ENCODE results near the gene AKAP6. TPM values are rescaled to one million over a fixed set of nuclear protein-coding genes. Genes with fewer than 3 reads are reported as not detected.

AKAP6 gene
- total and polyA plus RNA-seq, 10 of the 15 experiments (the other 5 are each of a cell fraction or from before 2014, with no cell fraction given) = 0.35 to 5.9 (median 2.2) TPM

GRCh38 chr14:32607399-32607798 lies 278.3 kb downstream of the AKAP6 start (continued):
- TF ChIP-seq, protein P1, sequence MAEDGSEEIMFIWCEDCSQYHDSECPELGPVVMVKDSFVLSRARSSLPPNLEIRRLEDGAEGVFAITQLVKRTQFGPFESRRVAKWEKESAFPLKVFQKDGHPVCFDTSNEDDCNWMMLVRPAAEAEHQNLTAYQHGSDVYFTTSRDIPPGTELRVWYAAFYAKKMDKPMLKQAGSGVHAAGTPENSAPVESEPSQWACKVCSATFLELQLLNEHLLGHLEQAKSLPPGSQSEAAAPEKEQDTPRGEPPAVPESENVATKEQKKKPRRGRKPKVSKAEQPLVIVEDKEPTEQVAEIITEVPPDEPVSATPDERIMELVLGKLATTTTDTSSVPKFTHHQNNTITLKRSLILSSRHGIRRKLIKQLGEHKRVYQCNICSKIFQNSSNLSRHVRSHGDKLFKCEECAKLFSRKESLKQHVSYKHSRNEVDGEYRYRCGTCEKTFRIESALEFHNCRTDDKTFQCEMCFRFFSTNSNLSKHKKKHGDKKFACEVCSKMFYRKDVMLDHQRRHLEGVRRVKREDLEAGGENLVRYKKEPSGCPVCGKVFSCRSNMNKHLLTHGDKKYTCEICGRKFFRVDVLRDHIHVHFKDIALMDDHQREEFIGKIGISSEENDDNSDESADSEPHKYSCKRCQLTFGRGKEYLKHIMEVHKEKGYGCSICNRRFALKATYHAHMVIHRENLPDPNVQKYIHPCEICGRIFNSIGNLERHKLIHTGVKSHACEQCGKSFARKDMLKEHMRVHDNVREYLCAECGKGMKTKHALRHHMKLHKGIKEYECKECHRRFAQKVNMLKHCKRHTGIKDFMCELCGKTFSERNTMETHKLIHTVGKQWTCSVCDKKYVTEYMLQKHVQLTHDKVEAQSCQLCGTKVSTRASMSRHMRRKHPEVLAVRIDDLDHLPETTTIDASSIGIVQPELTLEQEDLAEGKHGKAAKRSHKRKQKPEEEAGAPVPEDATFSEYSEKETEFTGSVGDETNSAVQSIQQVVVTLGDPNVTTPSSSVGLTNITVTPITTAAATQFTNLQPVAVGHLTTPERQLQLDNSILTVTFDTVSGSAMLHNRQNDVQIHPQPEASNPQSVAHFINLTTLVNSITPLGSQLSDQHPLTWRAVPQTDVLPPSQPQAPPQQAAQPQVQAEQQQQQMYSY (CRISPR knock-in tag; IDR thresholded peaks at IDR 0.05) = no peak
- no peak for TF ChIP-seq MXI1 (IDR thresholded peaks at IDR 0.05; ENCODE audit: low read depth, low read length)

GRCh38 chr14:32608857-32609256 lies 279.8 kb downstream of the AKAP6 start:
- WGBS (ENCODE audit: insufficient coverage, insufficient replicate concordance, low lambda C conversion rate, missing lambda C conversion rate) = 100% methylated on average over 1 of the region's 1 CpG
- SMC1A ChIA-PET (ENCODE audit: uncharacterized antibody, unreplicated experiment) = interaction anchor here (0.7 to 1.0 kb wide), 2 partner anchors 13 to 101 kb away, joined by 4 to 5 read pairs; no protein-coding TSS in a partner anchor
- in situ Hi-C loops (cut with MboI) = no loop called here
- TF ChIP-seq BCLAF1 (IDR thresholded peaks at IDR 0.05) (no peak), FOS (IDR thresholded peaks at IDR 0.05; ENCODE audit: borderline replicate concordance, extremely low read depth, insufficient read length) (no peak), STAT1 (conservative IDR thresholded peaks at IDR 0.05) (no peak), KDM1A (IDR thresholded peaks at IDR 0.05; ENCODE audit: borderline replicate concordance) (no peak)
- TF ChIP-seq, protein P2, sequence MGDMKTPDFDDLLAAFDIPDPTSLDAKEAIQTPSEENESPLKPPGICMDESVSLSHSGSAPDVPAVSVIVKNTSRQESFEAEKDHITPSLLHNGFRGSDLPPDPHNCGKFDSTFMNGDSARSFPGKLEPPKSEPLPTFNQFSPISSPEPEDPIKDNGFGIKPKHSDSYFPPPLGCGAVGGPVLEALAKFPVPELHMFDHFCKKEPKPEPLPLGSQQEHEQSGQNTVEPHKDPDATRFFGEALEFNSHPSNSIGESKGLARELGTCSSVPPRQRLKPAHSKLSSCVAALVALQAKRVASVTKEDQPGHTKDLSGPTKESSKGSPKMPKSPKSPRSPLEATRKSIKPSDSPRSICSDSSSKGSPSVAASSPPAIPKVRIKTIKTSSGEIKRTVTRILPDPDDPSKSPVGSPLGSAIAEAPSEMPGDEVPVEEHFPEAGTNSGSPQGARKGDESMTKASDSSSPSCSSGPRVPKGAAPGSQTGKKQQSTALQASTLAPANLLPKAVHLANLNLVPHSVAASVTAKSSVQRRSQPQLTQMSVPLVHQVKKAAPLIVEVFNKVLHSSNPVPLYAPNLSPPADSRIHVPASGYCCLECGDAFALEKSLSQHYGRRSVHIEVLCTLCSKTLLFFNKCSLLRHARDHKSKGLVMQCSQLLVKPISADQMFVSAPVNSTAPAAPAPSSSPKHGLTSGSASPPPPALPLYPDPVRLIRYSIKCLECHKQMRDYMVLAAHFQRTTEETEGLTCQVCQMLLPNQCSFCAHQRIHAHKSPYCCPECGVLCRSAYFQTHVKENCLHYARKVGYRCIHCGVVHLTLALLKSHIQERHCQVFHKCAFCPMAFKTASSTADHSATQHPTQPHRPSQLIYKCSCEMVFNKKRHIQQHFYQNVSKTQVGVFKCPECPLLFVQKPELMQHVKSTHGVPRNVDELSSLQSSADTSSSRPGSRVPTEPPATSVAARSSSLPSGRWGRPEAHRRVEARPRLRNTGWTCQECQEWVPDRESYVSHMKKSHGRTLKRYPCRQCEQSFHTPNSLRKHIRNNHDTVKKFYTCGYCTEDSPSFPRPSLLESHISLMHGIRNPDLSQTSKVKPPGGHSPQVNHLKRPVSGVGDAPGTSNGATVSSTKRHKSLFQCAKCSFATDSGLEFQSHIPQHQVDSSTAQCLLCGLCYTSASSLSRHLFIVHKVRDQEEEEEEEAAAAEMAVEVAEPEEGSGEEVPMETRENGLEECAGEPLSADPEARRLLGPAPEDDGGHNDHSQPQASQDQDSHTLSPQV (IDR thresholded peaks at IDR 0.05) = no peak

More at GRCh38 chr14:32608857-32609256, 279.8 kb downstream of the AKAP6 start:
- Histone ChIP-seq H3K4me3 (no peak overlapping the region), H3K27me3 (replicated peaks in 1 of 2; ENCODE audit: control insufficient read depth in 2 of 2, insufficient read depth in 2 of 2, low read length in 1 of 2) (no peaks in the 10 kb centered on the region), H4K20me1 (ENCODE audit: control insufficient read depth, insufficient read depth) (no peaks in the 10 kb centered on the region), H3K4me2 (ENCODE audit: control insufficient read depth, insufficient read depth) (no peak overlapping the region), H3K27ac (ENCODE audit: control insufficient read depth, insufficient read depth) (no peak overlapping the region), H3K79me2 (ENCODE audit: control insufficient read depth, insufficient read depth, low read length) (no peaks in the 10 kb centered on the region), H2AFZ (ENCODE audit: control insufficient read depth, low read depth, low read length) (no peak overlapping the region), H3K4me1 (ENCODE audit: control insufficient read depth, insufficient read depth, low read length) (peaks cover 11% of the 10 kb centered on the region; the same call in 1 of the 2 replicates), H3K36me3 (ENCODE audit: control insufficient read depth in 2 of 2, insufficient read depth in 2 of 2, low read length in 1 of 2) (no peaks in the 10 kb centered on the region), H3K9ac (ENCODE audit: control insufficient read depth, insufficient read depth, low read length) (no peak overlapping the region), H3K9me3 (replicated peaks; ENCODE audit: control insufficient read depth, insufficient read depth, low read length) (no peaks in the 10 kb centered on the region)
- FAIRE-seq = no peak
- no peak for DNase-seq (ENCODE audit: low read depth, low spot score)
- intact Hi-C loops (cut with micrococcal nuclease; ENCODE audit: unreplicated experiment) = no loop called here
- ChIA-PET RAD21 (ENCODE audit: unreplicated experiment) (no interaction called here), CTCF (interaction anchor here (0.6 kb wide), 1 partner anchor 990 kb away, joined by 4 read pairs; no protein-coding TSS in a partner anchor), POLR2A (interaction anchor here (0.6 kb wide), 1 partner anchor 204 kb away, joined by 5 read pairs; no protein-coding TSS in a partner anchor)
- no TSS peak for BruUV-seq (replicated peaks)
- ATAC-seq = no peak
